HG02973 (cell line): ENCODE results near the gene LRRC25.
"Not testable (repeated sequence)": the region's sequence is repeated elsewhere in the genome, so short reads cannot be mapped to it uniquely, and the experiment has no call there.

ENCODE experiments used
- ATAC-seq: cut with Tn5 transposase; IDR thresholded peaks from one replicate; pipeline ENCODE4 v1.9.1; 2021; ENCODE audit warnings: moderate library complexity; ENCODE audit not compliant: unreplicated experiment

Gene LRRC25

DNA sequence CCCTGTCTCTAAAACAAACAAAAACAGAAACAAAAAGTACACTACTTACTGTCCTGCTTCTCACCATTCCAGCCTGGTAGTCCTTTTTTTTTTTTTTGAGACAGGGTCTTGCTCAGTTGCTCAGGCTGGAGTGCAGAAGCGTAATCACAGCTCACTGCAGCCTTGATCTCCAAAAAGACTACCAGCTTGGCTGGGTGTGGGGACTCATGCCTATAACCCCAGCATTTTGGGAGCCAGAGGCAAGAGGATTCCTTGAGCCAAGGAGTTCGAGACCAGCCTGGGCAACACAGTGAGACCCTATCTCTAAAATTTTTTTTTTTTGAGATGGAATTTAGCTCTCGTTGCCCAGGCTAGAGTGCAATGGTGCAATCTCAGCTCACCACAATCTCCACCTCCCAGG lies 16.6 kb downstream of the LRRC25 start:
- ATAC-seq, result no peak

- ATAC-seq, result no peak
Observed at GRCh38 chr19:18379803-18380747, 17.3 kb downstream of the LRRC25 start.

DNA sequence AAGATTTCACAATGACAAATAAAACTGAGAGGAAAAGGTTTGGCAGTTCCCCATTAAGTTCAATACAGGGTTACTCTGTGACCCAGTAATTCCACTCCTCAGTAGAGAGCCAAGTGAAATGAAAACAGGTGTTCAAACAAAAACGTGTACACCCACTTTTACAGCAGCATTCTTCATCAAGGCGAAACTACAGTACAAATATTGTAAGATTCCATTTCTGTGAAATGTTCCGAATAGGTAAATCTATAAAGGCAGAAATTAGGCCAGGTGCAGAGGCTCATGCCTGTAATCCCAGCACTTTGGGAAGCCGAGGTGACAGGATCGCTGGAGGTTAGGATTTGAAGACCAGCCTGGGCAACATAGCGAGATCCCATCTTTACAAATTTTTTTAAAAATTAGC lies 20.4 kb downstream of the LRRC25 start:
- ATAC-seq, result no peak

DNA sequence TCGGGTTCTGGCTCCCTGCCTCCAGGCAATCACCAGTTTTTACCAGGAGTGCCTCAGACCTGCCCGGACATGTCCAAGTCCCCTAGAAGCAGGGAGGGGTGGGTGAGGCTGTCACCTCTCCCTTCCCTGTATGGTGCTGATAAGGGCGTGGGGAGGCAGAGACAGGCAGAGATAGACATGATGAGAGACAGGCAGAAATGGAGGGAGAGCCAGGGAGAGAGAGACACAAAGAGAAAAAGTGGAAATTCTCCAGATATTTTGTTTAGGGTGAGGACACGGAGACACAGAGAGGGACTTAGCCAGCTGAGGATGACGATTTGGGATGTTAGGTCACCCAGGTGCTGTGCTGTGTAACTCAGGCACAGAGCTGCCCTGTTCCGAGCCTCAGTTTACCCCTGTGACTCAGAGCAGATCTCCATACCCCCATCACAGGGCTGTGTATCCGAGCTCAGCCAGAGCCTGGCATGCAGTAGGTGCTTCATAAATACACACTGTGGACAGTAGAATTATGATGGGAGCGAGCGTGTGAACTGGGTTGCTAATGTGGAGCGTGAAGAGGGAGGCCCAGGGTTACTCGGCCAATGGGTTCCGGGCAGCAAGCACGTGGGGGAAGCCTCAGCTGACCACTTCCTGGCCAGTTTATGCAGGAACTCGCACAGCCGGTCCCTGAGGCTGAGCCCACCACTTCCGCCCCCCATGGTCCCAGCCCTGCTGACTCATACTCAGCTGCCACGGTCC lies 23.4 kb downstream of the LRRC25 start:
- ATAC-seq, result peak; percentile 80

DNA sequence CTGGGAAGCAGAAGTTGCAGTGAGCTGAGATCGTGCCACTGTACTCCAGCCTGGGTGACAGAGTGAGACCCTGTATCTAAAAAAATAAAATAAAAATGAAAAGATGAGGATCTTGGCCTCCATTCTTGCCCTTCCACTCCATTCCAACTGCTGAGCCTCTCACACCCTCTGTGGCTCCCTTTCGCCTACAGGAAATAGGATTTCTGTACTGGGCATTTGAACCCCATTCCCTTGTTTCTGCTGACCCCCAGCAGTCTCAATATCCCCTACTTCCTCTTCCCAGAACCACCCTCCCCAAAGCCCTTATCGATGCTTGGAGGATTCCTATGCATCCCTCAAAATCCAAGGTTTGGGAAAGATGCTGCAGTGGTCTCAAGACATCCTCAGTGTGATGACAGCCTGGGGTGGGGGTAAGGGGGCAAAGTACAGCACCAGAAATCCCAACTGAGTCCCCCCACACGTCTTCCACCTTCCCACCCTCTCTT lies 24.0 kb downstream of the LRRC25 start:
- ATAC-seq, result no peak

DNA sequence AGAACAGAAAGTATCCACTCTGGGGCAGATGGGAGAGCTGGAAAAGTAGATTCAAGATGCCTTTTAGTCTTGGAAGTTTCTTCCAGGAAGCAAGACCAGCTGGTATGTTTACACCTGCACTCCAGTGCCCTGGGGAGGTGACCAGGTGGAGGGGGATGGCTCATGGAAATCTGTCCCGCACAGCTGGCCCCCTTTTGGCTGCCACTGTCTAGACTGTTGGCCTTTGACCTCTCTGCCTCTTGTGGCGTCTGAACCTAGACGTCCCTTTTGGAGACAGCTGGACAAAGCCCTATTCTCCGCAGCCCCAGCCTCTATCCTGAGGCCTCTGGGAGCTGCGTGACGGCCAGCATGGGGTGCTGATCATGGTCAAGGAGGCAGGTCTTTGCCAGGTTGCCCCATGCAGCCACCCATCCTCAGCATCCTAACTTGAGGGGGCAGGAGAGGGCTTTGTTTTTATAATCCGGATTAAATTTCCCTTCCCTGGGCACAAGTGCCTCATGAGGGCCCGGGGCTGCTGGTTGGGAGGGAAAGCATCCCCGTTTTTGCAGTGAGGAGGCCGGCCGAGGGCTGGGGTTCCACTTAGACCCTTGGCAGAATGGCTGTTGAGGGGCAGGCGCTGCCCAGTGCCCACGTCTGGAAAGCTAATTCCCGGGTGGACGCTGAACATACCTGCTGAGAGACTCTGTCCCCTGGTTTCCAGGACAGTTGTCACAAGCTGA lies 28.8 kb downstream of the LRRC25 start:
- no peak for ATAC-seq

DNA sequence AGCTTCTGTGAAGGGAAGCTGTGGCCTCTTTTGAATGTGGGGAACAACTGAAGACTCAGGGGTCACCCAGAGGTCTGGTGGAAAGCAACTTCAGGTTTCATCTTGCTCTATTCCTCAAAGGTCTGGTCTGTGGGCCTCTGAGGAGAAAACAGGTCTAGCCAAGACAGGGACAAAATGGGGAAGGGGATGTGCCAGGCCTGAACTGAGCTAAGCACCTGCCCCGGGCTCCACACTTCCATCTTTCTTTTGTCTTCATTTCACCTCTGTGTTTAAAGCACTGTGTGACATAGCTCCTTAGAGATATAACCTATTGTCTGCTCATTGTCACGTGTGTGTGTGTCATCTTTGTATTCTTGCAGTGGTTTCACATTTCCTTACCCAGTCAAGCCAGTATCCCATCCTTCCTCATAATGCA lies 31.4 kb downstream of the LRRC25 start:
- ATAC-seq, result no peak

- ATAC-seq, result no peak
Observed at GRCh38 chr19:18364826-18365528, 32.4 kb downstream of the LRRC25 start.

- ATAC-seq, result not testable (repeated sequence)
Observed at GRCh38 chr19:18364277-18364825, 33.1 kb downstream of the LRRC25 start.

- ATAC-seq, result no peak
Observed at GRCh38 chr19:18363787-18364186, 33.6 kb downstream of the LRRC25 start.

GRCh38 chr19:18362934-18363542 lies 34.4 kb downstream of the LRRC25 start:
- ATAC-seq, result no peak

DNA sequence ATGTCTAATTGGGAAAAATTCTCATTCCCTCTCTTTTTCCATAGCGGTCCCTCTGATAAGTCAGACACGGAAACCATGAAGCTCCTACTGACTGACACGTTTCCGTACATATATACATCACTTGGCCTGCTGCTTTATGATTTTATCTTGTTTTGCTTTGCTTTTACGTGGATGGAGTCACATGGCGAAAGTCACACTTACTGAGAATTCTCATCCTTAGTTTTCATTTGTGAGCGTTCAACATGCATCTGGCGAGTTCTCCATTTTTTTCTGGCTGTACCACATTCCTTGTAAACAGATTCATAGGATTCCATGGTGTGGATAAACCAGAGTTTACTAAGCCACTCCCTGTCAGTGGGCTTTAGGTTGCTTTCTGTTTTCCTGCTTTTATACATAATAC lies 35.8 kb downstream of the LRRC25 start:
- ATAC-seq, result no peak

GRCh38 chr19:18357041-18357440 lies 40.4 kb downstream of the LRRC25 start:
- no peak for ATAC-seq

DNA sequence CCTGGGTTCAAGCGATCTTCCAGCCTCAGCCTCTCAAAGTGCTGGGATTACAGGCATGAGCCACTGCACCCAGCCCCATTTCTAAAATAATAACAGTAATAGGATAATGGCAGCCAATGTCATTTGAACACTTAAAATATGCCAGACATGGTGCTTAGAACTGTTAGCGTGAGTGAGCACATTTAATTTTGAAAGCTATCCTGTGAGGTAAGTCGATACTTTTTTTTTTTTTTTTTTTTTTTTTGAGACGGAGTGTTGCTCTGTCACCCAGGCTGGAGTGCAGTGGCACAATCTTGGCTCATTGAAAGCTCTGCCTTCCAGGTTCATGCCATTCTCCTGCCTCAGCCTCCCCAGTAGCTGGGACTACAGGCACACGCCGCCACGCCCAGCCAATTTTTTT lies 42.7 kb downstream of the LRRC25 start:
- not testable (repeated sequence) for ATAC-seq

- no peak for ATAC-seq
Observed at GRCh38 chr19:18353378-18354005, 43.9 kb downstream of the LRRC25 start.

GRCh38 chr19:18351544-18351943 lies 45.9 kb downstream of the LRRC25 start:
- ATAC-seq, result no peak

DNA sequence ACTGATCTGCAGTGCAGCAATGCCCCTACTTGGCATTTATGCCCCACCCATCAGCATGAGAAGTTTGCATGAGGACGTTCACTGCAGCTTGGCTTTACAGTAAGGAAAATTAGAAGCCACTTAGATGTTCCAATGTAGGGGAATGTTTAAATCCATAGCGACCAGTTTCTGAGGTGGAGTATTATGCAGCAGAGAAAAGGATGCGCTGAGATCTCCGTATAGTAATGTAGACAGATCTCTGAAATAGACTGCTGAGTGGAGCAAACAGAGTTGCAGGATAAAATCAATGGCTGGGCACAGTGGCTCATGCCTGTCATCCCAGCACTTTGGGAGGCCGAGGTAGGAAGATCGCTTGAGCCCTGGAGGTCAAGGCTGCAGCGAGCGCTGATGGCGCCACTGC lies 46.9 kb downstream of the LRRC25 start:
- no peak for ATAC-seq

DNA sequence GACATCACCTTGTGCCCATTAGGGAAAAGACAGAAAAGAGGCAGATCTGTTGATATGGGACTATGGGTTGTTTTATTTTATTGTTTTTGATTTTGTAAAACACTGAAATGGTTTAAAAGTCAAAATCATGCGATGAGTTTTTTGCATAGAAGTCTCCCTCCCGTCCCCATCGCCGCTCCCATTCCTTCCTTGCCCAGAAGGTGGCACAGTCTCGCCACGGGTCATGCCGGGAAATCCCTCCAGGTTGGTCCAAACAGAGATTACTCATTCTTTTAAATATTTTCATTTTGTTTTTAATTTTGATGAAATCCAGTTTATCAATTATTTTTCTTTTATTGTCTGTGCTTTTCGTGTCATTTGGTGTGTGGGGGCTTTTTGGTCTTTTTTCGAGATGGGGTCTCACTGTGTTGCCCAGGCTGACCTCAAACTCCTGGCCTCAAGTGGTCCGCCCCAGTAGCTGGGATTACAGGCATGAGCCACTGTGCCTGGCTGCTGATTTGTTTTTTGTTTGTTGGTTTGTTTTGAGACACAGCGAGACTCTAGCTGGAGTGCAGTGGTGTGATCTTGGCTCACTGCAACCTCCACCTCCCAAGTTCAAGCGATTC lies 47.8 kb downstream of the LRRC25 start:
- no peak for ATAC-seq

GRCh38 chr19:18348818-18349339 lies 48.5 kb downstream of the LRRC25 start:
- not testable (repeated sequence) for ATAC-seq
